Breast epithelium (tissue), 3 donors: ENCODE measurements around the gene CSF3.

Experiments
- CTCF ChIP-seq, 3 donors: fragments of 450-650 bp; IDR thresholded peaks; one replicate each; pipeline ENCODE4 v1.5.1; 2016 to 2017; ENCODE audit warnings: antibody characterized with exemption in 3 of 3, mild to moderate bottlenecking in 3 of 3, moderate library complexity in 3 of 3
- POLR2A ChIP-seq: fragments of 450-650 bp; IDR thresholded peaks from one replicate; pipeline ENCODE4 v1.6.1; 2016; ENCODE audit warnings: antibody characterized with exemption, mild to moderate bottlenecking, moderate library complexity
- POLR2AphosphoS5 ChIP-seq, 3 donors: sonication (generic); formaldehyde crosslinking; IDR thresholded peaks; one replicate each; pipeline ENCODE4 v1.6.1; 2017; ENCODE audit warnings: antibody characterized with exemption in 3 of 3

DNA sequence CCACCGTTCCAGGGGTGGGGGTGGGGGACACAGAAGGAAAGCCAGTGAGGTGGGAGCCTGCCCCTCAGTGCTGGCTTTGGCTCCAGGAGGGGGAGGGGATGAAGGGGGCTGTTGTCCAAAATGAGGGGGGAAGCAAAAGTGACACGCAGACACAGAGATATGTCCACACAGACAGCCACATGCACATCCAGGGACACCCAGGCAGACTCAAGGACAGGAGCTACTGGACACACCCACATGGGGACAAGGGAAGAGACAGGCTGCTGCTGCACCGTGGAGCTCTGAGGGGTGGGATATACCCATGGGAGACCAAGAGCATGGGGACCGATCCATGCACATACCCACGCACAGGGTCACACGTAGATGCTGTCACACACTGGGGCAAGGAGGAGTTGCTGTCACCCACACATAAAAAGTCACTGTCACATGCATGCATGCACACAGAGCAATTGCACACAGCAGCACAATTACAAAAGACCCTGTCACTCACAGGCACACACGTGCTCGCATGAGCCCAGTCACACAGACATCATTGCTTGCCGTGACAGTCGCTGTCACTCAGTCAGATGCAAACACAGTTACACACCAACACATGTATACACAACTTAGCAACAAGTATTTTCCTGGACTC is 48.8 kb downstream of the CSF3 start:
- TF ChIP-seq CTCF (IDR thresholded peaks at IDR 0.05) = no peak
- TF ChIP-seq POLR2AphosphoS5 (IDR thresholded peaks at IDR 0.05) = peak in 2 of 3 donors; percentile 4 to 18
- TF ChIP-seq POLR2A = no peak
